Measurements from ENCODE around the gene UBE2K.
"Not testable (repeated sequence)": the region's sequence is repeated elsewhere in the genome, so short reads cannot be mapped to it uniquely, and the experiment has no call there.

UBE2K gene

GRCh38 chr4:39813033-39813432 lies 115.1 kb downstream of the UBE2K start:
- DNase-seq: not testable (repeated sequence)

- DNase-seq: not testable (repeated sequence)
Observed at GRCh38 chr4:39813761-39814160, 115.8 kb downstream of the UBE2K start.

- DNase-seq: no peak
Observed at GRCh38 chr4:39814403-39815185, 116.7 kb downstream of the UBE2K start.

- DNase-seq: no peak
Observed at GRCh38 chr4:39818646-39819045, 120.7 kb downstream of the UBE2K start.

- no peak for DNase-seq
Observed at GRCh38 chr4:39820186-39820585, 122.2 kb downstream of the UBE2K start.

GRCh38 chr4:39821951-39822350 lies 124.0 kb downstream of the UBE2K start:
- no peak for DNase-seq

- no peak for DNase-seq
Observed at GRCh38 chr4:39822662-39823061, 124.7 kb downstream of the UBE2K start.

GRCh38 chr4:39823191-39823590 lies 125.3 kb downstream of the UBE2K start:
- DNase-seq: no peak

- DNase-seq: no peak
Observed at GRCh38 chr4:39825090-39825489, 127.2 kb downstream of the UBE2K start.

GRCh38 chr4:39825741-39826231 lies 127.8 kb downstream of the UBE2K start:
- DNase-seq: no peak
